ENCODE data around the gene TMEM178A.

GRCh38 chr2:39724828-39725144, 59.1 kb downstream of the TMEM178A start:
- TF ChIP-seq CTCF (conservative IDR thresholded peaks at IDR 0.05; ENCODE audit: low read length) (no peak), EZH2phosphoT487 (IDR thresholded peaks at IDR 0.05; ENCODE audit: borderline replicate concordance, low read depth, low read length) (no peak)
